Breast epithelium (tissue), 3 donors: ENCODE data around the gene MYBPC3.

Experiments used
- CTCF ChIP-seq, 3 donors: fragments of 450-650 bp; IDR thresholded peaks; one replicate each; pipeline ENCODE4 v1.5.1; 2016 to 2017; ENCODE audit warnings: antibody characterized with exemption in 3 of 3, mild to moderate bottlenecking in 3 of 3, moderate library complexity in 3 of 3
- POLR2A ChIP-seq: fragments of 450-650 bp; IDR thresholded peaks from one replicate; pipeline ENCODE4 v1.6.1; 2016; ENCODE audit warnings: antibody characterized with exemption, mild to moderate bottlenecking, moderate library complexity
- POLR2AphosphoS5 ChIP-seq, 3 donors: sonication (generic); formaldehyde crosslinking; IDR thresholded peaks; one replicate each; pipeline ENCODE4 v1.6.1; 2017; ENCODE audit warnings: antibody characterized with exemption in 3 of 3

- TF ChIP-seq CTCF (IDR thresholded peaks at IDR 0.05) (no peak), POLR2AphosphoS5 (IDR thresholded peaks at IDR 0.05) (no peak), POLR2A (no peak)
Measured at GRCh38 chr11:47329431-47329986, 23.0 kb downstream of the MYBPC3 start.
